Upper lobe of right lung (tissue), 1 donor: Measurements from ENCODE around the gene LRP1B. TPM values are rescaled to one million over a fixed set of nuclear protein-coding genes. Genes with fewer than 3 reads are reported as not detected.

Experiments used
- ATAC-seq: fragments of 200-7000 bp; cut with Tn5 transposase; one replicate; pipeline ENCODE4 v1.9.1; 2020; ENCODE audit warnings: mild to moderate bottlenecking, moderate library complexity
- DNase-seq: peaks from one replicate; pipeline ENCODE4 v3.0.0-alpha.2; 2020
- H3K27ac ChIP-seq: fragments of 200-600 bp; one replicate; pipeline ENCODE4 v1.8.0; 2022
- H3K27me3 ChIP-seq: fragments of 200-600 bp; one replicate; pipeline ENCODE4 v1.8.0; 2022; ENCODE audit warnings: mild to moderate bottlenecking
- H3K36me3 ChIP-seq: fragments of 200-600 bp; one replicate; pipeline ENCODE4 v1.8.0; 2022
- H3K4me1 ChIP-seq: fragments of 200-600 bp; one replicate; pipeline ENCODE4 v1.8.0; 2022
- H3K4me3 ChIP-seq: fragments of 200-600 bp; one replicate; pipeline ENCODE4 v1.8.0; 2022; ENCODE audit warnings: mild to moderate bottlenecking
- H3K9me3 ChIP-seq: fragments of 200-600 bp; one replicate; pipeline ENCODE4 v1.8.0; 2022
- CTCF ChIP-seq: fragments of 200-600 bp; IDR thresholded peaks from one replicate; pipeline ENCODE4 v1.8.0; 2022; ENCODE audit warnings: antibody characterized with exemption
- intact Hi-C: fragments of 100-400 bp; cut with DNase I; formaldehyde crosslinking; loops from one replicate; pipeline ENCODE4 v1.11.0; 2022
- total RNA-seq: library from RNA; stranded (reverse); fragmentation: NEBNext Ultra II Directional; extraction: Animal tissue kit (Norgen Biotek cat#: 25700); gene quantifications from one replicate; pipeline ENCODE4 v1.2.1, GENCODE V29; 2021
- donor health status: DM: no; HTN: yes; CAD: no; lungs with severe emphysema.

Gene LRP1B
- total RNA-seq, 1 donor from 2014 or later, result 0.12 TPM

DNA sequence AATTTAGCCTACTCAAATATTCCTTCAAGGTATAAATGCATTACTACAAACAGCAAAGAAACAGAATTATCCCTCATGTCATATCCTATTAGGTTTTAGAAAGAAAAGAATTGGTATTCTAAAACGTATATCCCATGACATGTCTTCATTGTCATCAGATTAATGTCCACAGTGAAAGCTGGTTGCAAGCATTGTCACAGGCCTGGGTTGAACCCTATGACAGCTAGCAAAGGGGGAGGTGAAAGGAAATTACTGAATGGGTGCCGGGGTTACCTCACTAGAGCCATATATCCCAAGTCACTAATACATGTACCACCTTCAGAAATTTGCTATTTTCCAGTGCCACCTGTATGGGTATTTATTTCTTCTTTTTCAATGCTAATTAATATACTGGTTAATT is 1720.1 kb downstream of the LRP1B start:
- Histone ChIP-seq H3K36me3 (no peaks in the 10 kb centered on the region), H3K27me3 (no peaks in the 10 kb centered on the region), H3K9me3 (no peaks in the 10 kb centered on the region), H3K27ac (no peak overlapping the region), H3K4me3 (no peak overlapping the region), H3K4me1 (no peaks in the 10 kb centered on the region)
- ATAC-seq (no peak), DNase-seq (no peak)
- no peak for TF ChIP-seq CTCF
- intact Hi-C loops, result no loop called here

DNA sequence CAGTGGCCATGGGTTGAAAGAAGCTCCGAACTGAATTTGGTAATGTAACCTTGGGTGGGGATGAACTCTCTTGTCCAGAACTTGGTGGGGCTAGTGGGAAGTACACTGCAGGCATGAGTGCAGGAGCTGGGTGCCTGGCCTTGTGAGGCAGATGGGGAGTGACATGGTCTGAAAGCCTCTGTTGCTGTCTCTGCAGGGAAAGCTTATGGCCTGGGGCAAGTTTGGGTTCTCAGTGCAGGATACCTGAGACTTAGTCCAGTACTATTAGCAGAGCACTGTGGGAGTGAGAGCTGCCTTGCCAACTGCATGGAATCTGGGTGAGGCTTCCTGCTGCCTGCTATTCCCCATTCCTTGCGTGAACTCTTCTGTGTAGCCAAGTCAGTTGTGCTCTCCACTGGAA is 1729.8 kb downstream of the LRP1B start:
- DNase-seq (no peak), ATAC-seq (no peak)
- H3K27ac ChIP-seq, result no peak overlapping the region
- intact Hi-C loops, result no loop called here
- H3K4me3 ChIP-seq, result no peak overlapping the region
- no peak for TF ChIP-seq CTCF
- H3K27me3 ChIP-seq, result no peaks in the 10 kb centered on the region
- no peaks in the 10 kb centered on the region for H3K36me3 ChIP-seq
- peaks cover 4% of the 10 kb centered on the region for H3K9me3 ChIP-seq
- H3K4me1 ChIP-seq, result no peaks in the 10 kb centered on the region

GRCh38 chr2:140392824-140393223 is 1738.0 kb downstream of the LRP1B start:
- no peaks in the 10 kb centered on the region for H3K27me3 ChIP-seq
- no peak overlapping the region for H3K4me3 ChIP-seq
- TF ChIP-seq CTCF, result no peak
- DNase-seq (no peak), ATAC-seq (no peak)
- H3K9me3 ChIP-seq, result no peaks in the 10 kb centered on the region
- no peaks in the 10 kb centered on the region for H3K4me1 ChIP-seq
- intact Hi-C loops, result no loop called here
- no peaks in the 10 kb centered on the region for H3K36me3 ChIP-seq
- no peak overlapping the region for H3K27ac ChIP-seq

DNA sequence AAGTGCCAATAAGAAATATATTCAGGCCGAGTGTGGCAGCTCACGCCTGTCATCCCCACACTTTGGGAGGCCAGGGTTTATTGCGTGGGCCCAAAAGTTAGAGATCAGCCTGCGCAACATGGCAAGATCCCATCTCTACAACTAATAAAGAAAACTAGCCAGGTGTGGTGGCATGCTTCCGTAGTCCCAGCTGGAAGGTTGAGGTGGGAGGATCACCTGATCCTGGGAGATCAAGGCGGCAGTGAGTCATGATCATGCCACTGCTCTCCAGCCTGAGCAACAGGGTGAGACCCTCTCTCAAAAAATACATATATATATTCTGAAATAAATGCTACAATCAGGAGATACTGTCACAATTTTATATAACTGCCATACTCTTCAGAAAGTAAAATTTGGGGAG is 1745.9 kb downstream of the LRP1B start:
- Histone ChIP-seq H3K27ac (no peak overlapping the region), H3K4me3 (no peak overlapping the region), H3K27me3 (no peaks in the 10 kb centered on the region), H3K9me3 (no peaks in the 10 kb centered on the region), H3K4me1 (no peaks in the 10 kb centered on the region), H3K36me3 (no peaks in the 10 kb centered on the region)
- intact Hi-C loops, result no loop called here
- TF ChIP-seq CTCF, result no peak
- no peak for DNase-seq
- no peak for ATAC-seq

DNA sequence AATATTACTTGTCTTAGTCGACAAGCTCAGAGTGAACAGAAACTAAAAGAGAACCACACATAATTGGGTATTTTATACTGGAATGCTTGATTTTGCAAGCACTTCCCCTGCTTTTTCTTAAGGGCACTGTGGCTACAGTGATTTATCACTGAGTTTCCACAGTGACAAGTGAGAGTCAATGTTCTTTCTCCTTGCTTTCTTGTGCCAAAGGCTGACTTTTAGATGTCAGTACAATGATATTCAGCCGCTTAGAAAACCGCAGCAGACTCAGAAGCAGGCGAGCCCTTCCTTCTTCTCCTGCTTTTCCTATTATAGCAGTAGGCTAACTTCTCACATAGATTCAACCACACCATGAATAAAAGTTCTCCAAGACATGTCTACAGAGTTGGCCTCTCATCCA is 1747.0 kb downstream of the LRP1B start:
- no peak for DNase-seq
- no peak for TF ChIP-seq CTCF
- intact Hi-C loops, result no loop called here
- Histone ChIP-seq H3K27me3 (no peaks in the 10 kb centered on the region), H3K27ac (no peak overlapping the region), H3K9me3 (no peaks in the 10 kb centered on the region), H3K4me3 (no peak overlapping the region), H3K36me3 (no peaks in the 10 kb centered on the region), H3K4me1 (no peaks in the 10 kb centered on the region)
- ATAC-seq, result no peak

DNA sequence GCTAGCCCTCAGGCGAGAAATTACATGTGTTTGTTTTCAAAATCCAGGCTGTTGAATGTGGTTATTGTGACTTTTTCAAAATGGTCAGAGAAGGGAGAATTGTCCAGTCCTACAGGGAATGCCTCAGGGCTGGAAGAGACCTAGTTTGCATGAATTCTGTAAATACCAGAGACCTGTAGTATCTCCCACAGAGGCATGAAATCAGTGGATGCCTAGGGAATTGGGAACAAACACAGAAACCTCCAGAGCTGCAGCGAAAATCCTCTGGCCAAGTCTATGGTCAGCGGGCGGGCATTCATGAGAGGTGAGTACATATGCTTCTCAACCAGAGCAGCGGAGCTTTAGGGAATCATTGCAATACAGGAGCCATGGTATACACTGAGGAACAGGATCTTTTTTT is 1754.1 kb downstream of the LRP1B start:
- TF ChIP-seq CTCF, result no peak

More for the DNA sequence above, 1754.1 kb downstream of the LRP1B start:
- Histone ChIP-seq H3K36me3 (no peaks in the 10 kb centered on the region), H3K4me3 (no peak overlapping the region), H3K27me3 (no peaks in the 10 kb centered on the region), H3K27ac (no peak overlapping the region), H3K4me1 (no peaks in the 10 kb centered on the region), H3K9me3 (no peaks in the 10 kb centered on the region)
- no peak for DNase-seq
- intact Hi-C loops, result no loop called here
- no peak for ATAC-seq
